HEK293 (cell line): ENCODE data around the gene B4GALT3.
A peak's percentile ranks its signal among the peaks of the same experiment; 100 is the strongest.

ENCODE experiments used
- CTCF ChIA-PET: fragments of 350-600 bp; formaldehyde crosslinking; extraction: SDS; loops from one replicate; lab custom pipeline; 2021; ENCODE audit warnings: antibody characterized with exemption; lab: Yijun Ruan, JAX
- POLR2A ChIA-PET: fragments of 300-600 bp; formaldehyde crosslinking; extraction: SDS; loops from one replicate; lab custom pipeline; 2020; ENCODE audit warnings: antibody characterized with exemption, inconsistent platforms; lab: Yijun Ruan, JAX
- H3K27ac ChIP-seq: fragments of 200-500 bp; sonication (Bioruptor generic); 2 replicates; pipeline ENCODE4 v1.5.1; 2014; ENCODE audit warnings: low read depth, low read length, control low read depth, inconsistent platforms; ENCODE audit errors: extremely low read depth
- H3K36me3 ChIP-seq, 2 experiments: fragments of 200-500 bp in 1 of 2; sonication (Bioruptor generic) in 1 of 2; 1 replicate in 1 of 2; 2 replicates in 1 of 2; pipeline ENCODE4 v1.5.1; 2014 to 2017; ENCODE audit warnings: inconsistent platforms in 2 of 2, low read length in 2 of 2; ENCODE audit not compliant: control insufficient read depth in 2 of 2, insufficient read depth in 1 of 2
- H3K4me1 ChIP-seq: fragments of 200-500 bp; sonication (Bioruptor generic); 2 replicates; pipeline ENCODE4 v1.5.1; 2014; ENCODE audit warnings: mild to moderate bottlenecking, low read length, inconsistent platforms; ENCODE audit not compliant: control insufficient read depth, insufficient read depth
- H3K4me3 ChIP-seq: 2 replicates; pipeline ENCODE4 v1.5.1; 2011; ENCODE audit warnings: low read depth, mild to moderate bottlenecking, control low read depth, low read length, moderate library complexity
- H3K9me3 ChIP-seq: fragments of 200-500 bp; sonication (Bioruptor generic); 2 replicates; pipeline ENCODE4 v1.5.1; 2014; ENCODE audit warnings: low read depth, low read length, inconsistent platforms; ENCODE audit not compliant: control insufficient read depth, insufficient read depth
- IKZF3 ChIP-seq: fragments of 450-650 bp; IDR thresholded peaks from 2 replicates; pipeline ENCODE4 v1.5.0; 2018; ENCODE audit warnings: missing biosample characterization, mild to moderate bottlenecking, missing genetic modification characterization, moderate library complexity
- OSR2 ChIP-seq: fragments of 450-650 bp; formaldehyde crosslinking; IDR thresholded peaks from 2 replicates; pipeline ENCODE4 v1.5.1; 2016; ENCODE audit warnings: missing biosample characterization, missing genetic modification characterization
- ZBTB20 ChIP-seq: fragments of 450-650 bp; formaldehyde crosslinking; IDR thresholded peaks from 2 replicates; pipeline ENCODE4 v1.5.1; 2016; ENCODE audit warnings: missing biosample characterization, missing genetic modification characterization
- ZEB2 ChIP-seq: fragments of 450-650 bp; formaldehyde crosslinking; IDR thresholded peaks from 2 replicates; pipeline ENCODE4 v1.5.1; 2016; ENCODE audit warnings: missing biosample characterization, missing genetic modification characterization
- ZNF266 ChIP-seq: fragments of 450-650 bp; formaldehyde crosslinking; IDR thresholded peaks from 2 replicates; pipeline ENCODE4 v1.5.1; 2016; ENCODE audit warnings: missing biosample characterization, missing genetic modification characterization, low read depth
- ZNF354C ChIP-seq: fragments of 450-650 bp; formaldehyde crosslinking; IDR thresholded peaks from 2 replicates; pipeline ENCODE4 v1.5.1; 2016; ENCODE audit warnings: missing biosample characterization, missing genetic modification characterization, low read depth, borderline replicate concordance
- ZNF423 ChIP-seq: fragments of 450-650 bp; formaldehyde crosslinking; IDR thresholded peaks from 2 replicates; pipeline ENCODE4 v1.5.1; 2016; ENCODE audit warnings: missing biosample characterization, missing genetic modification characterization
- ZNF426 ChIP-seq: fragments of 450-650 bp; formaldehyde crosslinking; IDR thresholded peaks from 2 replicates; pipeline ENCODE4 v1.5.1; 2017; ENCODE audit warnings: missing biosample characterization, missing genetic modification characterization, mild to moderate bottlenecking, inconsistent platforms, moderate library complexity
- ZNF433 ChIP-seq: fragments of 450-650 bp; formaldehyde crosslinking; IDR thresholded peaks from 2 replicates; pipeline ENCODE4 v1.5.1; 2016; ENCODE audit warnings: missing biosample characterization, missing genetic modification characterization, low read depth
- ZNF48 ChIP-seq: fragments of 450-650 bp; formaldehyde crosslinking; IDR thresholded peaks from 2 replicates; pipeline ENCODE4 v1.5.1; 2016; ENCODE audit warnings: missing biosample characterization, missing genetic modification characterization
- ZNF560 ChIP-seq: fragments of 450-650 bp; formaldehyde crosslinking; IDR thresholded peaks from 2 replicates; pipeline ENCODE4 v1.5.1; 2017; ENCODE audit warnings: missing biosample characterization, missing genetic modification characterization, borderline replicate concordance
- TF ChIP-seq, protein P1 (sequence below): fragments of 450-650 bp; formaldehyde crosslinking; IDR thresholded peaks from 2 replicates; pipeline ENCODE4 v1.5.1; 2016; ENCODE audit warnings: missing biosample characterization, missing genetic modification characterization
- TF ChIP-seq, protein P2 (sequence below): fragments of 450-650 bp; formaldehyde crosslinking; IDR thresholded peaks from 2 replicates; pipeline ENCODE4 v1.5.1; 2017; ENCODE audit warnings: missing biosample characterization, missing genetic modification characterization
- TF ChIP-seq, protein P3 (sequence below): fragments of 450-650 bp; formaldehyde crosslinking; IDR thresholded peaks from 2 replicates; pipeline ENCODE4 v1.5.1; 2017; ENCODE audit warnings: missing biosample characterization, missing genetic modification characterization
- TF ChIP-seq, protein P4 (sequence below): fragments of 450-650 bp; formaldehyde crosslinking; IDR thresholded peaks from 2 replicates; pipeline ENCODE4 v1.5.1; 2016; ENCODE audit warnings: missing biosample characterization, missing genetic modification characterization

Gene B4GALT3

GRCh38 chr1:161153176-161153575 is 24.1 kb downstream of the B4GALT3 start:
- Histone ChIP-seq H3K9me3 (no peaks in the 10 kb centered on the region), H3K4me1 (no peaks in the 10 kb centered on the region), H3K27ac (no peak overlapping the region), H3K4me3 (peak overlapping the region; percentile 89), H3K36me3 (peaks cover 5 to 25% of the 10 kb centered on the region in 2 experiments; a peak in 2 of 3 replicates)
- ChIA-PET CTCF (interaction anchor here (0.6 to 3.3 kb wide), 3 partner anchors 12 to 108 kb away, joined by 3 to 17 read pairs (median 4); partner anchors contain the start of genes NIT1, PFDN2 and PPOX), POLR2A (interaction anchor here (0.6 to 5.2 kb wide), 8 partner anchors 10 to 176 kb away, joined by 3 to 53 read pairs (median 6); partner anchors contain the start of genes DEDD, F11R, NDUFS2 and NIT1)
- TF ChIP-seq, protein P1, sequence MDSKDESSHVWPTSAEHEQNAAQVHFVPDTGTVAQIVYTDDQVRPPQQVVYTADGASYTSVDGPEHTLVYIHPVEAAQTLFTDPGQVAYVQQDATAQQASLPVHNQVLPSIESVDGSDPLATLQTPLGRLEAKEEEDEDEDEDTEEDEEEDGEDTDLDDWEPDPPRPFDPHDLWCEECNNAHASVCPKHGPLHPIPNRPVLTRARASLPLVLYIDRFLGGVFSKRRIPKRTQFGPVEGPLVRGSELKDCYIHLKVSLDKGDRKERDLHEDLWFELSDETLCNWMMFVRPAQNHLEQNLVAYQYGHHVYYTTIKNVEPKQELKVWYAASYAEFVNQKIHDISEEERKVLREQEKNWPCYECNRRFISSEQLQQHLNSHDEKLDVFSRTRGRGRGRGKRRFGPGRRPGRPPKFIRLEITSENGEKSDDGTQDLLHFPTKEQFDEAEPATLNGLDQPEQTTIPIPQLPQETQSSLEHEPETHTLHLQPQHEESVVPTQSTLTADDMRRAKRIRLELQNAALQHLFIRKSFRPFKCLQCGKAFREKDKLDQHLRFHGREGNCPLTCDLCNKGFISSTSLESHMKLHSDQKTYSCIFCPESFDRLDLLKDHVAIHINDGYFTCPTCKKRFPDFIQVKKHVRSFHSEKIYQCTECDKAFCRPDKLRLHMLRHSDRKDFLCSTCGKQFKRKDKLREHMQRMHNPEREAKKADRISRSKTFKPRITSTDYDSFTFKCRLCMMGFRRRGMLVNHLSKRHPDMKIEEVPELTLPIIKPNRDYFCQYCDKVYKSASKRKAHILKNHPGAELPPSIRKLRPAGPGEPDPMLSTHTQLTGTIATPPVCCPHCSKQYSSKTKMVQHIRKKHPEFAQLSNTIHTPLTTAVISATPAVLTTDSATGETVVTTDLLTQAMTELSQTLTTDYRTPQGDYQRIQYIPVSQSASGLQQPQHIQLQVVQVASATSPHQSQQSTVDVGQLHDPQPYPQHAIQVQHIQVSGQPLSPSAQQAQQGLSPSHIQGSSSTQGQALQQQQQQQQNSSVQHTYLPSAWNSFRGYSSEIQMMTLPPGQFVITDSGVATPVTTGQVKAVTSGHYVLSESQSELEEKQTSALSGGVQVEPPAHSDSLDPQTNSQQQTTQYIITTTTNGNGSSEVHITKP (tag by site-specific recombination), result peak; percentile 38; the same call in 1 of the 2 replicates
- TF ChIP-seq ZNF48 (tag by site-specific recombination) (no peak), ZNF423 (tag by site-specific recombination) (no peak)

DNA sequence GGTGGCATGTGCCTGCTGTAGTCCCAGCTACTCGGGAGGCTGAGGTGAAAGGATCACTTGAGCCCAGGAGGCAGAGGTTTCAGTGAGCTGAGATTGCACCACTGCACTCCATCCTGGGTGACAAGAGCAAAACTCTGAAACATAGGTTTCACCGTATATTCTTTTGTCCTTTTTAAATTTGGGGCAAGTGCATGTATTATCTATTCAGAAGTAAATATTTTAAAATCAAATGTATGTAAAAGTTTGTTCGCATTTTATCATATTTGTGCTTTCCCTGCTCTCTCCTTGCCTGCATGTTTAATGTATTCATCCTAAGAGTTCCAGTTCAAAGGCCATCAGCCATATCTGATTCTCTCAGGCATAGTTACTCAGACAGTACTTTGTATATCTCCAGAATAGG is 31.5 kb downstream of the B4GALT3 start:
- Histone ChIP-seq H3K36me3 (no peaks in the 10 kb centered on the region; a peak in 1 of 3 replicates), H3K4me3 (no peak overlapping the region), H3K27ac (no peak overlapping the region), H3K9me3 (no peaks in the 10 kb centered on the region), H3K4me1 (no peaks in the 10 kb centered on the region)
- CTCF ChIA-PET, result no interaction called here
- POLR2A ChIA-PET, result no interaction called here
- TF ChIP-seq ZEB2 (tag by site-specific recombination) (no peak), ZNF266 (no peak)
- TF ChIP-seq, protein P1 (tag by site-specific recombination), result peak; percentile 76

DNA sequence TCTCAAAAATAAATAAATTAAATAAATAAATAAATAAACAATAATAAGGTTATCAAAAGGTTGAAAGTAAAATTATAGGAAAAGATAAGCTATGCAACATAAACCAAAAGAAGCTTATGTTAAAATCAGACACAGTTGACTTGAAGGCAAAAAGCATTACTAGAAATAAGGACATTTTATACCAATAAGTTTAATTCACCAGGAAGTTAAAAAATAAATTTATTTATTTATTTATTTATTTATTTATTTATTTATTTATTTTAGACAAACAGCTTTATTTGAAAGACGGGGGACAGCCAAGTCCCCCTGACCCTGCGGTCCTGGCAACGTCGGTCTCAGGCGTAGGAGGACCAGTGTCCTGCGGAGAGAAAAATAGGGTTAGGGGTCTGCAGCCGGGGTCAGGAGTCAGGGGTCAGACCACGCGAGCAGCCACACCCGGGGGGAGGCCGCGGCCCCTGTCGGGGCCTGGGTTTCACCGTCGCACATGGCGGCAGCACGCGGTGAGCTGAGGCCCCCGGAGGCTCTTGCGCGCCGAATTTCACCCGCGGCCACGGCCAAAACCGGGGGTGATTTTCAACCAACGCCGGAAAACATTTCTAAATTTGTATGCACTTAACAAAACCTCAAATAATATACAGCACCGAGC is 36.4 kb downstream of the B4GALT3 start:
- Histone ChIP-seq H3K27ac (no peak overlapping the region), H3K9me3 (no peaks in the 10 kb centered on the region), H3K4me1 (no peaks in the 10 kb centered on the region), H3K4me3 (no peak overlapping the region), H3K36me3 (peaks cover 0 to 4% of the 10 kb centered on the region in 2 experiments; a peak in 2 of 3 replicates)
- ChIA-PET CTCF (interaction anchor here (0.6 to 1.1 kb wide), 5 partner anchors 14 to 249 kb away, joined by 3 to 4 read pairs (median 3); partner anchors contain the start of genes NIT1 and PFDN2), POLR2A (interaction anchor here (1.6 to 1.9 kb wide), 2 partner anchors 8 to 13 kb away, joined by 8 to 12 read pairs; partner anchors contain the start of genes DEDD and UFC1)
- TF ChIP-seq IKZF3, result no peak
- no peak for TF ChIP-seq OSR2 (tag by site-specific recombination)
- TF ChIP-seq, protein P2, sequence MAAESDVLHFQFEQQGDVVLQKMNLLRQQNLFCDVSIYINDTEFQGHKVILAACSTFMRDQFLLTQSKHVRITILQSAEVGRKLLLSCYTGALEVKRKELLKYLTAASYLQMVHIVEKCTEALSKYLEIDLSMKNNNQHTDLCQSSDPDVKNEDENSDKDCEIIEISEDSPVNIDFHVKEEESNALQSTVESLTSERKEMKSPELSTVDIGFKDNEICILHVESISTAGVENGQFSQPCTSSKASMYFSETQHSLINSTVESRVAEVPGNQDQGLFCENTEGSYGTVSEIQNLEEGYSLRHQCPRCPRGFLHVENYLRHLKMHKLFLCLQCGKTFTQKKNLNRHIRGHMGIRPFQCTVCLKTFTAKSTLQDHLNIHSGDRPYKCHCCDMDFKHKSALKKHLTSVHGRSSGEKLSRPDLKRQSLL (tag by site-specific recombination), result no peak
- TF ChIP-seq ZNF426 (tag by site-specific recombination), result peak; percentile 48
- TF ChIP-seq ZNF354C (tag by site-specific recombination), result no peak
- TF ChIP-seq, protein P3, sequence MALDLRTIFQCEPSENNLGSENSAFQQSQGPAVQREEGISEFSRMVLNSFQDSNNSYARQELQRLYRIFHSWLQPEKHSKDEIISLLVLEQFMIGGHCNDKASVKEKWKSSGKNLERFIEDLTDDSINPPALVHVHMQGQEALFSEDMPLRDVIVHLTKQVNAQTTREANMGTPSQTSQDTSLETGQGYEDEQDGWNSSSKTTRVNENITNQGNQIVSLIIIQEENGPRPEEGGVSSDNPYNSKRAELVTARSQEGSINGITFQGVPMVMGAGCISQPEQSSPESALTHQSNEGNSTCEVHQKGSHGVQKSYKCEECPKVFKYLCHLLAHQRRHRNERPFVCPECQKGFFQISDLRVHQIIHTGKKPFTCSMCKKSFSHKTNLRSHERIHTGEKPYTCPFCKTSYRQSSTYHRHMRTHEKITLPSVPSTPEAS (tag by site-specific recombination), result no peak
- TF ChIP-seq ZEB2 (tag by site-specific recombination), result no peak
- no peak for TF ChIP-seq ZNF423 (tag by site-specific recombination)
- TF ChIP-seq, protein P4, sequence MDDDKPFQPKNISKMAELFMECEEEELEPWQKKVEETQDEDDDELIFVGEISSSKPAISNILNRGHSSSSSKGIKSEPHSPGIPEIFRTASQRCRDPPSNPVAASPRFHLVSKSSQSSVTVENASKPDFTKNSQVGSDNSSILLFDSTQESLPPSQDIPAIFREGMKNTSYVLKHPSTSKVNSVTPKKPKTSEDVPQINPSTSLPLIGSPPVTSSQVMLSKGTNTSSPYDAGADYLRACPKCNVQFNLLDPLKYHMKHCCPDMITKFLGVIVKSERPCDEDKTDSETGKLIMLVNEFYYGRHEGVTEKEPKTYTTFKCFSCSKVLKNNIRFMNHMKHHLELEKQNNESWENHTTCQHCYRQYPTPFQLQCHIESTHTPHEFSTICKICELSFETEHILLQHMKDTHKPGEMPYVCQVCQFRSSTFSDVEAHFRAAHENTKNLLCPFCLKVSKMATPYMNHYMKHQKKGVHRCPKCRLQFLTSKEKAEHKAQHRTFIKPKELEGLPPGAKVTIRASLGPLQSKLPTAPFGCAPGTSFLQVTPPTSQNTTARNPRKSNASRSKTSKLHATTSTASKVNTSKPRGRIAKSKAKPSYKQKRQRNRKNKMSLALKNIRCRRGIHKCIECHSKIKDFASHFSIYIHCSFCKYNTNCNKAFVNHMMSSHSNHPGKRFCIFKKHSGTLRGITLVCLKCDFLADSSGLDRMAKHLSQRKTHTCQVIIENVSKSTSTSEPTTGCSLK (tag by site-specific recombination), result no peak
- 0 out of 2 replicates have a peak, but pooled peaks have one; percentile 20 for TF ChIP-seq ZNF433 (tag by site-specific recombination)
- TF ChIP-seq ZNF560 (tag by site-specific recombination), result no peak
- TF ChIP-seq ZBTB20, result no peak
